ENCODE measurements around the gene SUPT3H. TPM values are rescaled to one million over a fixed set of nuclear protein-coding genes. Genes with fewer than 3 reads are reported as not detected.
A peak's percentile ranks its signal among the peaks of the same experiment; 100 is the strongest.

SUPT3H gene
- total and polyA plus RNA-seq, 2 of the 13 experiments (the other 11 are each of a cell fraction or from before 2014, with no cell fraction given) = 11.9 to 36.1 TPM

DNA sequence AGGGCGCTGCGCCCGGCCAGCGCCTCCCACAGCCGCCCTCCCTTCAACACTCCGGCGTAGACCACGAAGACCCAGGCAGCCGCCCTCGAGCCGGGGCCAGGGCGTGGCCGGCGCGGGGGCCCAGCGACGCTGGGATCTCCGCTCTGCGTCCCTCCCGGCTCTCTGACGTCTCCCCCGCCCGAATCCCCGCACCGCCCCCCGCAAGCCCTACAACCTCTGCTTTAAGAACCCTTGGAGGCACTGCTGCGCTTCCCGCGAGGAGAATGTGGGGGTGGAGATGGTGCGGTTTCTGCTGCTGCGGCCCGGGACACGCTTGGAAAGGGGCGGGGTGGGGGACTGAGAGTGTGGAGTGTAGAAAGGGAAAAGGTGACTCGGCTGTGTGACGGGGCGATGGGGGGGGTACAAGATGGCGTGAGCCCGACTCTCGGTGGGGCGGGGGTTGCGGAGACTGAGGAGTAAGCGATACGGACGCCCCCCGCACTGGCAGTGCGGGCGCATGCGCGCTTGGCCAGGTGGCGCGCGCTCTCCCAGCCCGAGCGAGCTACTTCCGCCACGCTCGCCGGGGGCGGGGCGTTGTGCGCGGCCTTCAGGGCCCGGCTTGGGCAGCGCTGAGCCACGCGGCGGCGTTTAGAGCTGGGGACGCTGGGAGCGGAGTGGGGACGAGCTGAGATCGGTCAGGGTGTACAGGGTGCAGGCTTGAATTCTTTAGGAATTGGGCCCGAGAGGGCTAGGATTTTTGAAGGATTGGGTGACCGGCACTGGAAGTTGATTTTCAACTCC, at the start of gene SUPT3H (continued):
- TF ChIP-seq KDM5A (IDR thresholded peaks at IDR 0.05; ENCODE audit: borderline replicate concordance, low read length) (peak; percentile 69; the same call in 1 of the 2 replicates), ZNF225 (CRISPR knock-in tag; IDR thresholded peaks at IDR 0.05) (peak; percentile 97), KDM3A (CRISPR knock-in tag; IDR thresholded peaks at IDR 0.05; ENCODE audit: low read depth) (peak; percentile 86; the same call in 1 of the 2 replicates), NR1H2 (CRISPR knock-in tag; IDR thresholded peaks at IDR 0.05; ENCODE audit: borderline replicate concordance, low read depth) (0 out of 2 replicates have a peak, but pooled peaks have one; percentile 62), ZNF747 (CRISPR knock-in tag; IDR thresholded peaks at IDR 0.05; ENCODE audit: borderline replicate concordance) (no peak; the same call in 1 of the 2 replicates), CCDC6 (CRISPR knock-in tag; IDR thresholded peaks at IDR 0.05) (peak; percentile 74; the same call in 1 of the 2 replicates), BRCA1 (CRISPR knock-in tag; IDR thresholded peaks at IDR 0.05) (no peak; the same call in 1 of the 2 replicates), REXO4 (CRISPR knock-in tag; IDR thresholded peaks at IDR 0.05; ENCODE audit: borderline replicate concordance) (no peak), TEAD3 (CRISPR knock-in tag; optimal IDR thresholded peaks at IDR 0.05; ENCODE audit: borderline replicate concordance) (no peak), ZZZ3 (CRISPR knock-in tag; IDR thresholded peaks at IDR 0.05; ENCODE audit: borderline replicate concordance) (0 out of 2 replicates have a peak, but pooled peaks have one; percentile 68), ZNF644 (CRISPR knock-in tag; IDR thresholded peaks at IDR 0.05; ENCODE audit: low read depth) (no peak), ARNT2 (CRISPR knock-in tag; IDR thresholded peaks at IDR 0.05; ENCODE audit: low read depth) (peak; percentile 93; the same call in 1 of the 2 replicates), SMAD9 (CRISPR knock-in tag; IDR thresholded peaks at IDR 0.05) (0 out of 2 replicates have a peak, but pooled peaks have one; percentile 25), JARID2 (CRISPR knock-in tag; IDR thresholded peaks at IDR 0.05; ENCODE audit: insufficient replicate concordance) (peak; percentile 44), ZFX (CRISPR knock-in tag; IDR thresholded peaks at IDR 0.05; ENCODE audit: low read depth) (peak; percentile 98)
- TF ChIP-seq, protein P1, sequence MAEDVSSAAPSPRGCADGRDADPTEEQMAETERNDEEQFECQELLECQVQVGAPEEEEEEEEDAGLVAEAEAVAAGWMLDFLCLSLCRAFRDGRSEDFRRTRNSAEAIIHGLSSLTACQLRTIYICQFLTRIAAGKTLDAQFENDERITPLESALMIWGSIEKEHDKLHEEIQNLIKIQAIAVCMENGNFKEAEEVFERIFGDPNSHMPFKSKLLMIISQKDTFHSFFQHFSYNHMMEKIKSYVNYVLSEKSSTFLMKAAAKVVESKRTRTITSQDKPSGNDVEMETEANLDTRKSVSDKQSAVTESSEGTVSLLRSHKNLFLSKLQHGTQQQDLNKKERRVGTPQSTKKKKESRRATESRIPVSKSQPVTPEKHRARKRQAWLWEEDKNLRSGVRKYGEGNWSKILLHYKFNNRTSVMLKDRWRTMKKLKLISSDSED (CRISPR knock-in tag; IDR thresholded peaks at IDR 0.05) = no peak
- TF ChIP-seq, protein P2, sequence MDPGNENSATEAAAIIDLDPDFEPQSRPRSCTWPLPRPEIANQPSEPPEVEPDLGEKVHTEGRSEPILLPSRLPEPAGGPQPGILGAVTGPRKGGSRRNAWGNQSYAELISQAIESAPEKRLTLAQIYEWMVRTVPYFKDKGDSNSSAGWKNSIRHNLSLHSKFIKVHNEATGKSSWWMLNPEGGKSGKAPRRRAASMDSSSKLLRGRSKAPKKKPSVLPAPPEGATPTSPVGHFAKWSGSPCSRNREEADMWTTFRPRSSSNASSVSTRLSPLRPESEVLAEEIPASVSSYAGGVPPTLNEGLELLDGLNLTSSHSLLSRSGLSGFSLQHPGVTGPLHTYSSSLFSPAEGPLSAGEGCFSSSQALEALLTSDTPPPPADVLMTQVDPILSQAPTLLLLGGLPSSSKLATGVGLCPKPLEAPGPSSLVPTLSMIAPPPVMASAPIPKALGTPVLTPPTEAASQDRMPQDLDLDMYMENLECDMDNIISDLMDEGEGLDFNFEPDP (CRISPR knock-in tag; conservative IDR thresholded peaks at IDR 0.05) = no peak
- TF ChIP-seq, protein P3, sequence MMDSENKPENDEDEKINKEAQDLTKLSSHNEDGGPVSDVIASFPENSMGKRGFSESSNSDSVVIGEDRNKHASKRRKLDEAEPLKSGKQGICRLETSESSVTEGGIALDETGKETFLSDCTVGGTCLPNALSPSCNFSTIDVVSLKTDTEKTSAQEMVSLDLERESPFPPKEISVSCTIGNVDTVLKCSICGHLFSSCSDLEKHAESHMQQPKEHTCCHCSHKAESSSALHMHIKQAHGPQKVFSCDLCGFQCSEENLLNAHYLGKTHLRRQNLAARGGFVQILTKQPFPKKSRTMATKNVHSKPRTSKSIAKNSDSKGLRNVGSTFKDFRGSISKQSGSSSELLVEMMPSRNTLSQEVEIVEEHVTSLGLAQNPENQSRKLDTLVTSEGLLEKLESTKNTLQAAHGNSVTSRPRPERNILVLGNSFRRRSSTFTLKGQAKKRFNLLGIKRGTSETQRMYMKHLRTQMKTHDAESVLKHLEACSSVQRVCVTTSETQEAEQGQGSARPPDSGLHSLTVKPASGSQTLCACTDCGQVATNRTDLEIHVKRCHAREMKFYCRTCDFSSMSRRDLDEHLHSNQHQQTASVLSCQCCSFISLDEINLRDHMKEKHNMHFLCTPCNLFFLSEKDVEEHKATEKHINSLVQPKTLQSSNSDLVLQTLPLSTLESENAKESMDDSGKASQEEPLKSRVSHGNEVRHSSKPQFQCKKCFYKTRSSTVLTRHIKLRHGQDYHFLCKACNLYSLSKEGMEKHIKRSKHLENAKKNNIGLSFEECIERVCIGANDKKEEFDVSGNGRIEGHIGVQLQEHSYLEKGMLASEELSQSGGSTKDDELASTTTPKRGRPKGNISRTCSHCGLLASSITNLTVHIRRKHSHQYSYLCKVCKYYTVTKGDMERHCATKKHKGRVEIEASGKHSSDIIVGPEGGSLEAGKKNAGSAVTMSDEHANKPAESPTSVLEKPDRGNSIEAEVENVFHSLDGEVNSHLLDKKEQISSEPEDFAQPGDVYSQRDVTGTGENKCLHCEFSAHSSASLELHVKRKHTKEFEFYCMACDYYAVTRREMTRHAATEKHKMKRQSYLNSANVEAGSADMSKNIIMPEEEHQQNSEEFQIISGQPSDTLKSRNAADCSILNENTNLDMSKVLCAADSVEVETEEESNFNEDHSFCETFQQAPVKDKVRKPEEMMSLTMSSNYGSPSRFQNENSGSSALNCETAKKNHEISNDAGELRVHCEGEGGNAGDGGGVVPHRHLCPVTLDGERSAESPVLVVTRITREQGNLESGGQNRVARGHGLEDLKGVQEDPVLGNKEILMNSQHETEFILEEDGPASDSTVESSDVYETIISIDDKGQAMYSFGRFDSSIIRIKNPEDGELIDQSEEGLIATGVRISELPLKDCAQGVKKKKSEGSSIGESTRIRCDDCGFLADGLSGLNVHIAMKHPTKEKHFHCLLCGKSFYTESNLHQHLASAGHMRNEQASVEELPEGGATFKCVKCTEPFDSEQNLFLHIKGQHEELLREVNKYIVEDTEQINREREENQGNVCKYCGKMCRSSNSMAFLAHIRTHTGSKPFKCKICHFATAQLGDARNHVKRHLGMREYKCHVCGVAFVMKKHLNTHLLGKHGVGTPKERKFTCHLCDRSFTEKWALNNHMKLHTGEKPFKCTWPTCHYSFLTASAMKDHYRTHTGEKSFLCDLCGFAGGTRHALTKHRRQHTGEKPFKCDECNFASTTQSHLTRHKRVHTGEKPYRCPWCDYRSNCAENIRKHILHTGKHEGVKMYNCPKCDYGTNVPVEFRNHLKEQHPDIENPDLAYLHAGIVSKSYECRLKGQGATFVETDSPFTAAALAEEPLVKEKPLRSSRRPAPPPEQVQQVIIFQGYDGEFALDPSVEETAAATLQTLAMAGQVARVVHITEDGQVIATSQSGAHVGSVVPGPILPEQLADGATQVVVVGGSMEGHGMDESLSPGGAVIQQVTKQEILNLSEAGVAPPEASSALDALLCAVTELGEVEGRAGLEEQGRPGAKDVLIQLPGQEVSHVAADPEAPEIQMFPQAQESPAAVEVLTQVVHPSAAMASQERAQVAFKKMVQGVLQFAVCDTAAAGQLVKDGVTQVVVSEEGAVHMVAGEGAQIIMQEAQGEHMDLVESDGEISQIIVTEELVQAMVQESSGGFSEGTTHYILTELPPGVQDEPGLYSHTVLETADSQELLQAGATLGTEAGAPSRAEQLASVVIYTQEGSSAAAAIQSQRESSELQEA (CRISPR knock-in tag; IDR thresholded peaks at IDR 0.05; ENCODE audit: not compliant biosample characterization) = no peak

Data from HepG2 (cell line).